ACC112 (cell line): Measurements from ENCODE around the gene PCNX2.
A peak's percentile ranks its signal among the peaks of the same experiment; 100 is the strongest.
"Not testable (repeated sequence)": the region's sequence is repeated elsewhere in the genome, so short reads cannot be mapped to it uniquely, and the experiment has no call there.

Source experiments
- H2AFZ ChIP-seq: fragments of 200-600 bp; sonication (generic); one replicate; pipeline ENCODE4 v1.6.0; 2017; ENCODE audit warnings: antibody characterized with exemption, low read length; ENCODE audit not compliant: unreplicated experiment
- H3K27ac ChIP-seq: fragments of 200-600 bp; sonication (generic); 2 replicates; pipeline ENCODE4 v1.5.1; 2014; ENCODE audit warnings: low read depth, mild to moderate bottlenecking, antibody characterized with exemption, low read length, moderate library complexity
- H3K27me3 ChIP-seq: fragments of 200-600 bp; sonication (generic); 2 replicates; pipeline ENCODE4 v1.6.1; 2014; ENCODE audit warnings: mild to moderate bottlenecking, antibody characterized with exemption, low read length, moderate library complexity, mixed read lengths; ENCODE audit not compliant: insufficient read depth
- H3K36me3 ChIP-seq: fragments of 200-600 bp; sonication (generic); 2 replicates; pipeline ENCODE4 v1.6.1; 2016; ENCODE audit warnings: mild to moderate bottlenecking, antibody characterized with exemption, low read length, moderate library complexity, mixed read lengths; ENCODE audit not compliant: insufficient read depth
- H3K4me1 ChIP-seq: fragments of 200-600 bp; sonication (generic); one replicate; pipeline ENCODE4 v1.6.1; 2016; ENCODE audit warnings: low read length, mixed read lengths; ENCODE audit not compliant: insufficient read depth, unreplicated experiment, control insufficient read depth
- H3K4me3 ChIP-seq: fragments of 200-600 bp; sonication (generic); 2 replicates; pipeline ENCODE4 v1.5.1; 2014; ENCODE audit warnings: mild to moderate bottlenecking, low read depth, low read length
- H3K79me2 ChIP-seq: fragments of 200-600 bp; sonication (generic); one replicate; pipeline ENCODE4 v1.6.0; 2016; ENCODE audit warnings: low read length; ENCODE audit not compliant: control insufficient read depth, unreplicated experiment, insufficient read depth

Gene PCNX2

DNA sequence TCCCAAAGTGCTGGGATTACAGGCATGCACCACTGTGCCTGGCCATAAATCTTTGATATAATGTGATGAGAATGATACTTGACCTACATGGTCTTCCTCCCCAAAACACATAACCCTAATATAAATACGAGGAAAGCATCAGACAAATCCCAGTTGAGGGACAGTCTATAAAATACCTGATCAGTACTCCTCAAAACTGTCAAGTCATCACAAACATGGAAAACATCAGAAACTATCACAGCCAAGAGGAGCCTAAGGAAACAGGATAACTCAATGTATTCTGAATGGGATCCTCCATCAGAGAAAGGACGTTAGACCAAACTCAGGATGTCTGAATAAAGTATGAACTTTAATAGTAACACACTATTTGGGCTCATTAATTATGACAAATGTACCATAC lies 172.7 kb downstream of the PCNX2 start:
- Histone ChIP-seq H3K27ac (peak overlapping the region; percentile 9; the same call in 1 of the 2 replicates), H3K27me3 (no peaks in the 10 kb centered on the region), H2AFZ (no peak overlapping the region), H3K79me2 (no peaks in the 10 kb centered on the region), H3K4me1 (peaks cover 6% of the 10 kb centered on the region), H3K4me3 (no peak overlapping the region), H3K36me3 (peaks cover 3% of the 10 kb centered on the region; the same call in 1 of the 2 replicates)

DNA sequence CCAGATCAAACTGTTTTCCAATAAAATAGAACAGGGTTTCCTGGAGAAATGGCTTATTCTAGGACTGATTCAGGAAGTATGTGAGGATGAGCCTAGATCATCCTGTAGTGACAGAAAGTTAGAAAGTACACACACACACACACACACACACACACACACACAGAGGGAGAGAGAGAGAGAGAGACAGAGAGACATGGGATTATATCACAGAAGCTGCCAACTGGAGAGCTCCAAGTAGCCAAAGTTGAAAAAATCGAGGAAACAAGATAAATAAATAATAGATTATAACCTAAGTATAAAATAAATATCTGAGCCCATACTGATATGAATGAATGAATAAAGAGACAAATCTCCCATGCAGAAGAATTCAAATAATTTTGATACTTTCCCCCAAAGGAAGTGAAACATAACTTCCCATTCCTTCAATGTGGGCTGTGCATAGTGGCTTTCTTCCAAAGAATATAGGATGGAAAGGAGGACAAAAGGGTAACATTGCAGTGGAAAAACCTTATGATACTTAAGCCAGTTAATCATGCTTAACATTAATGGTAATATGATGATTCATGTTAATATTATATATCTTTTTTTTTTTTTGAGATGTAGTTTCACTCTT lies 173.5 kb downstream of the PCNX2 start:
- no peak overlapping the region for H3K4me3 ChIP-seq
- peak overlapping the region; percentile 25 for H2AFZ ChIP-seq
- peak overlapping the region; percentile 74 for H3K27ac ChIP-seq
- H3K36me3 ChIP-seq = peaks cover 3% of the 10 kb centered on the region; the same call in 1 of the 2 replicates
- no peaks in the 10 kb centered on the region for H3K27me3 ChIP-seq
- H3K79me2 ChIP-seq = no peaks in the 10 kb centered on the region
- H3K4me1 ChIP-seq = peaks cover 6% of the 10 kb centered on the region

DNA sequence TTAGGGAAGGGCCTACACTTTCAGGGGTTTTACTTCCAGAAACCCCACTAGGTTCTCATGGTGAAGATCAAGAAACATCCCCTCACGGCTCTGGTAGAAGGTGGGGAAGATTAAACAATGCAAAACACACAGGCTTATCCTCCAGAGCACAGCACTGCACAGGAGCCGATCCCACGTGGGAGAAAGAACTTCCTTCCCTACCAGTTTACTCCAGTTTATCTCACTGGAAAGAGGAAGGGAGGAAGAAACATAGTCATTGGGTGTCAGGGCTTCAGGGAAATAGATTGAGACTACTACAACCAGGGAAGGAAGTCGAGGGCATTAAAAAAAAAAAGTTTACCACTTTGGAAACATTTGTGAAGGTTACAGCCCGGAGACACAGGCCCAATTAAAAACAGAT lies 180.7 kb downstream of the PCNX2 start:
- Histone ChIP-seq H3K79me2 (no peaks in the 10 kb centered on the region), H3K27me3 (no peaks in the 10 kb centered on the region), H3K27ac (peak overlapping the region; percentile 98), H3K36me3 (peaks cover 7% of the 10 kb centered on the region; the same call in 1 of the 2 replicates), H3K4me1 (peaks cover 35% of the 10 kb centered on the region), H3K4me3 (no peak overlapping the region; the same call in 1 of the 2 replicates), H2AFZ (peak overlapping the region; percentile 6)

DNA sequence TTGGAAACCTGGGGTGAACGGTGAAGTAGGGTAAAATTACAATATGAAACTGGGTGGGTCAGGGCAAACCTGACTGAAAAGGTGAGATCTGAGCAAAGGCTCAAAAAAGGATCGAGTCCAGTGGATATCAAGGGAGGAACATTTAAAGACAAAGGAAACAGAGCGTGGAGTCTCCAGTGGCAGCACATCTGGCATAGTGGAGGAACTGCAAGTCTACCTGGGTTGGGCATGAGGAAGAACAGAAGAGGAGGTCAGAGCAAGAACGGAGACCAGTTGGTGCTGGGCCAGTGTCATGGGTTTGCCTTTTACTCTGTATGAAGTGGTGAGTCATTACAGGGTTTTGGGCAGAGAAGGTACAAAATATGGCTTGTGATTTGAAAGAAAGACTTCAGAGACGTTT lies 181.4 kb downstream of the PCNX2 start:
- Histone ChIP-seq H3K36me3 (peaks cover 7% of the 10 kb centered on the region; the same call in 1 of the 2 replicates), H3K27ac (peak overlapping the region; percentile 98)

DNA sequence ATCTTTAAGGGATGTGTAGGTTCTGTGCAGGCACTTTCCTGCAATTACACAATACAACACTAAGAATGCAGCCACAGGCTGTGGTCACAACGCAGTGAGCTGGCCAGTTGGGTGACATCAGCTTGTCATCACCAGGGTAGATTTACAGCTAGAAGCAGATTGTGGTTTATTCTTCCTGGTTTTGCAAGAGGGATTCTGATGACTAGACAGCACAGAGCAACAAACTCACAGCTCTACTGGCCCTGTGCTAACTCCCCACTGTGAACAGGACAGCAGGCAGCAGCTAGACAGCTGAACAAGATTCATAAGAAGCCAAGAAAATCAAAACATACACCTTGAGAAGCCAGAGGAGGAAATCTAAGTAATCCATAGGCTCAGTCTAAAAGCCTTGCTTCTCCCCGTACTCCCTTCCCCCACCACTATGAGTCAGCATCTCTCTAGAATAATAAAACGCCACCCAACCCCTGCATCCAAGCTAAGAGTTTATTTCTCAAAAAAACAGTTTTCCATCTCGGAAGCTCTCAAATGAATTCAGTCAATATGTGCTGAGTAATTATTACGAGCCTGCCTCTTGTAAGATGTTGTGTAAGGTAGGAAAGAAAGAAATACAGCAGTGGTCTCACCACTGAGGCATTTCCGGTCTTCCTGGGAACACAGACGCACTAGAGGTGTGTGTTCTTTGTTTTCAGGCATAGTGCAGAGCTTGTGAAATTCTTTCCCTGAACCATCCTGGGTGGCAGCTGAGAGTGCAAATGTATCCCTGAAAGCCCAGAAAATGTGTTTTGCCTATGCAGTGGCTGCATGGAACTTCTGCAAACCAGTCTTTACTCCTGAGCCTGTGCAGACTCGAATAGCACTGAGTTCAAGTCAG lies 182.3 kb downstream of the PCNX2 start:
- Histone ChIP-seq H3K36me3 (0 out of 2 replicates have a peak, but pooled peaks cover 4% of the 10 kb centered on the region), H3K4me1 (peaks cover 44% of the 10 kb centered on the region), H3K27ac (peak overlapping the region; percentile 98), H3K27me3 (no peaks in the 10 kb centered on the region), H2AFZ (no peak overlapping the region), H3K4me3 (peak overlapping the region; percentile 55), H3K79me2 (no peaks in the 10 kb centered on the region)

More for the DNA sequence above, 181.4 kb downstream of the PCNX2 start:
- no peak overlapping the region for H2AFZ ChIP-seq
- H3K27me3 ChIP-seq = no peaks in the 10 kb centered on the region
- no peaks in the 10 kb centered on the region for H3K79me2 ChIP-seq
- H3K4me1 ChIP-seq = peaks cover 36% of the 10 kb centered on the region
- peak overlapping the region; percentile 55 for H3K4me3 ChIP-seq

DNA sequence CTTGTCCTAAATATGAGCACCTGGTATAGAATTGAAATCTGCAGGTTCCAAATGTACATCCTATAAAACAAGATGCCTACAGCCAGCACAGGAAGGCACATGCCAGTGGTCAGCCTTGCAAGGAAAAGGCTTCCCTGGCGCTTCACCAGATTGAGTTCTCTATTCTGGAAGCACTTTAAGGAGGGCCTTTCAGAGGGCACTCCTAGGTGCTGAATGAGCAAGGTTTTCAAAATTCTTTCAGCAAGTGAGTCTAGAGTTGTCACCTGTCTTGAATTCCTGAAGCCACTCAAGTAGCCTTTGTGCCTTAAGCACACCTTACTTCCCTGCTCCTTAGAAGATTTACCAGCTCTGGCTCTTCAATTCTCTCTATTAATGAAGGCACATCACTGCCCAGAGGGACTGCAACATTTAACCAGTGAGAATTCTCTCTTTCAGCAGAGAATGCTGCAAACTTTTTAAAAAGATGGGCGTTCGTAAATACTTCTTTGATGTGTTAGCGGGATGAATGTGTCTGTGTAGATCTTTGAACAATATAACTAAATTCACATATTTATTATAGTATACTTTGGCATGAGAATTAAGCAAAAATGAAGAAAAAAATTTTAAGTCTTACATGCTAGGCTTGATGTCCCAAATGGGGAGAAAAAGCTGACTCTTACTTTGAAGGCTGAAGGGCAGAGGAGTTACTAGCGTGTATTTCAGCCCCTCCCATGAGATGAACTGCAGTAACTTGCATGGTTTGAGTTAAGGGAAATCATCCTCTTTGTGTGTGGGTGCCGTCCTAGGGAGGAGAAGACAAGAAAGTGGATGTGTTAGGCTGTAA lies 183.1 kb downstream of the PCNX2 start:
- Histone ChIP-seq H3K27ac (peak overlapping the region; percentile 98), H3K4me1 (peaks cover 51% of the 10 kb centered on the region), H3K4me3 (peak overlapping the region; percentile 13; the same call in 1 of the 2 replicates)

DNA sequence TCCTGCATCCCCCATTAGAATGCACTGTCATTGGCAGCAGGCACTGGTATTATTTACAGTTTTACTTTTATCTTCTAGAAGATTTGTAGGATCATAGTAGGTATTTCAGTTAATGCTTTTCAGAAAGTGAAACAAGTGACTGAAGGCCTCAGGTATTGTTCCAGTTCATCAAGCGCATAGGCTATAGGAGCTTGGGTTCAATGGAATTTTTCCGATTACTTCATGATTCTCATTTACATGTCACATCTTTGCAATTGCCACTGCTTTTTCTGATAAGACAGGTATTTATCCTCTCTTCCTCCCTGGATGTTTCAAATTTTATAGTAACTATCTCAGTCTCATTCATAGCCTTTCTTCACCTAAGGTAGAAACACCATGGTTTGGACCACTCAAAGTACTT lies 183.8 kb downstream of the PCNX2 start:
- H3K4me1 ChIP-seq = peaks cover 57% of the 10 kb centered on the region
- H3K79me2 ChIP-seq = no peaks in the 10 kb centered on the region
- 0 out of 2 replicates have a peak, but pooled peaks cover 4% of the 10 kb centered on the region for H3K36me3 ChIP-seq
- peak overlapping the region; percentile 13; the same call in 1 of the 2 replicates for H3K4me3 ChIP-seq
- H2AFZ ChIP-seq = no peak overlapping the region
- no peaks in the 10 kb centered on the region for H3K27me3 ChIP-seq
- peak overlapping the region; percentile 98 for H3K27ac ChIP-seq

More for the DNA sequence above, 183.1 kb downstream of the PCNX2 start:
- Histone ChIP-seq H3K36me3 (0 out of 2 replicates have a peak, but pooled peaks cover 4% of the 10 kb centered on the region), H2AFZ (no peak overlapping the region), H3K79me2 (no peaks in the 10 kb centered on the region), H3K27me3 (no peaks in the 10 kb centered on the region)

DNA sequence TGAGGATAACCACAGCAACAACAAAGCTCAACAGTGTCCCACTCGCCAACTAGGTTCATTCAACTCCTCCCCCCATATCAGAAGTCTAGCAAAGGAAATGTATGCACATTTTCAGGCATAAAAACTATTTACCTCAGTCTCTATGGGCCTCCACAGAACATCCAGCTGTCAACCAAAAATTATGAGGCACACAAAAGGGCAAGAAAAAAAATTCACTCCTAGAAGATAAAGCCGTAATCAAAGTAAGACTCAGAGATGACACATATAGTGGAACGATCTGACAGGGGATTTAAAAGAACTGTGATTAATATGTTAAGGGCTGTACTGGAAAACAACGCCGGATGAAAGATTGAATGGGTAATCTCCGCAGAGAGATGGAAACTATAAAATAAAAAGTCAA lies 186.4 kb downstream of the PCNX2 start:
- peaks cover 40% of the 10 kb centered on the region for H3K4me1 ChIP-seq
- no peaks in the 10 kb centered on the region for H3K79me2 ChIP-seq

DNA sequence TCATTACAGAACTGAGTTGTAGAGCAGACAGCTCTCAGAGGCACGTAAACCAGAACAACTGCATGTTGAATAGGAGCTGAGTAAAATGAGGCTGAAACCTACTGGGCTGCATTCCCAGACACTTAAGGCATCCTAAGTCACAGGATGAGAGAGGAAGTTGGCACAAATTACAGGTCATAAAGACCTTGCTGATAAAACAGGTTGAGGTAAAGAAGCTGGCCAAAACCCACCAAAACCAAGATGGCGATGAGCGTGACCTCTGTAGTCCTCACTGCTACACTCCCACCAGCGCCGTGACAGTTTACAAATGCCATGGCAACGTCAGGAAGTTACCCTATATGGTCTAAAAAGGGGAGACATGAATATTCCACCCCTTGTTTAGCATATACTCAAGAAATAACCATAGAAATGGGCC lies 187.8 kb downstream of the PCNX2 start:
- H2AFZ ChIP-seq, H3K27me3 ChIP-seq, H3K79me2 ChIP-seq, H3K36me3 ChIP-seq, H3K4me3 ChIP-seq: not testable (repeated sequence)
- Histone ChIP-seq H3K27ac (peak overlapping the region; percentile 39), H3K4me1 (peaks cover 33% of the 10 kb centered on the region)

More for the DNA sequence above, 186.4 kb downstream of the PCNX2 start:
- Histone ChIP-seq H3K4me3 (no peak overlapping the region), H3K27me3 (no peaks in the 10 kb centered on the region), H3K27ac (no peak overlapping the region), H2AFZ (no peak overlapping the region), H3K36me3 (0 out of 2 replicates have a peak, but pooled peaks cover 4% of the 10 kb centered on the region)

DNA sequence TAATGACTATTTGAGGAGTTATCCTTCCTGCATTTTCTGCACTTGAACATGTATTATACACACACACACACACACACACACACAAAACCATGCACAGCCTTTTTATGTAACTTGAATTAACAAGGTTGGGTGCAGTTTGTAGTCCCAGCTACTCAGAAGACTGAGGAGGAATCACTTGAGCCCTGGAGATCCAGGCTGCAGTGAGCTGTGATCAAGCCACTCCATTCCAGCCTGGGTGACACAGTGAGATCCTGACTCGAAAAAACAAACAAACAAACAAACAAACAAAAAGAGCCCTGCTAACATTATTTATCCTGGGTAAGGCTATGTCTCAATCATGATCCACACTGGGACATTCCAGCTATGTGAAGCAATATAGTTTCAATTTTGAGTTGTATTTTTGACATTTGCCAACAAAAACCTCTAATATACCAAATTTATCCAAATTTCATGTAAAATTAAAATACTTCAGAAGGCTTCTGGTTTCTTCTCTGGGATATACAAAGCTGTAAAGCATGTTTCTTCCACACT lies 188.3 kb downstream of the PCNX2 start:
- Histone ChIP-seq H2AFZ (no peak overlapping the region), H3K27me3 (no peaks in the 10 kb centered on the region), H3K4me3 (no peak overlapping the region), H3K79me2 (no peaks in the 10 kb centered on the region), H3K36me3 (0 out of 2 replicates have a peak, but pooled peaks cover 4% of the 10 kb centered on the region), H3K4me1 (peaks cover 28% of the 10 kb centered on the region), H3K27ac (peak overlapping the region; percentile 39)
